GM12873 (cell line): ENCODE results near the gene UNC5B.

ENCODE experiments used
- CTCF ChIP-seq: IDR thresholded peaks from 2 replicates; pipeline ENCODE4 v1.5.1; 2012; ENCODE audit warnings: low read depth, mild to moderate bottlenecking, moderate library complexity, low read length, control low read depth; ENCODE audit not compliant: insufficient read depth; ENCODE audit errors: missing control alignments

Gene UNC5B

GRCh38 chr10:71263376-71263775 is 51.0 kb downstream of the UNC5B start:
- no peak for TF ChIP-seq CTCF

GRCh38 chr10:71264345-71265200 is 52.2 kb downstream of the UNC5B start:
- no peak for TF ChIP-seq CTCF

- no peak for TF ChIP-seq CTCF
These were observed 52.8 kb downstream of the UNC5B start for GRCh38 chr10:71265201-71265575.

- no peak for TF ChIP-seq CTCF
These were observed 53.3 kb downstream of the UNC5B start for GRCh38 chr10:71265618-71266146.

GRCh38 chr10:71266147-71266917 is 54.0 kb downstream of the UNC5B start:
- no peak for TF ChIP-seq CTCF

- no peak for TF ChIP-seq CTCF
These were observed 54.6 kb downstream of the UNC5B start for GRCh38 chr10:71266918-71267442.

- TF ChIP-seq CTCF: no peak
These were observed 55.3 kb downstream of the UNC5B start for GRCh38 chr10:71267508-71268240.
